Duodenal mucosa (tissue), 2 donors: ENCODE results near the gene SASH1.
"Not testable (repeated sequence)": the region's sequence is repeated elsewhere in the genome, so short reads cannot be mapped to it uniquely, and the experiment has no call there.

ENCODE experiments used
- H3K27ac ChIP-seq: one replicate; pipeline ENCODE4 v1.7.0; 2013; ENCODE audit warnings: low read depth, low read length
- H3K27me3 ChIP-seq, 2 donors: one replicate each; pipeline ENCODE4 v1.7.0; 2013; ENCODE audit warnings: low read length in 2 of 2, control low read depth in 1 of 2; ENCODE audit not compliant: insufficient read depth in 2 of 2, control insufficient read depth in 1 of 2
- H3K36me3 ChIP-seq, 2 donors: one replicate each; pipeline ENCODE4 v1.7.0; 2013; ENCODE audit warnings: low read length in 2 of 2, control low read depth in 1 of 2; ENCODE audit not compliant: insufficient read depth in 2 of 2, control insufficient read depth in 1 of 2
- H3K4me1 ChIP-seq, 2 donors: one replicate each; pipeline ENCODE4 v1.7.0; 2013; ENCODE audit warnings: low read length in 2 of 2, control low read depth in 1 of 2; ENCODE audit not compliant: insufficient read depth in 2 of 2, control insufficient read depth in 1 of 2
- H3K4me3 ChIP-seq, 2 donors: one replicate each; pipeline ENCODE4 v1.7.0; 2013; ENCODE audit warnings: low read length in 2 of 2, low read depth in 1 of 2
- H3K9ac ChIP-seq, 2 donors: one replicate each; pipeline ENCODE4 v1.7.0; 2013; ENCODE audit warnings: low read length in 2 of 2, low read depth in 1 of 2
- H3K9me3 ChIP-seq, 2 donors: one replicate each; pipeline ENCODE4 v1.7.0; 2013; ENCODE audit warnings: low read length in 2 of 2, control low read depth in 1 of 2; ENCODE audit not compliant: control insufficient read depth in 1 of 2

Gene SASH1

GRCh38 chr6:148346681-148347440 lies 4.2 kb downstream of the SASH1 start:
- no peak overlapping the region for H3K4me3 ChIP-seq
- peaks cover 5 to 6% of the 10 kb centered on the region in 2 donors for H3K4me1 ChIP-seq
- no peaks in the 10 kb centered on the region for H3K27me3 ChIP-seq
- no peak overlapping the region for H3K27ac ChIP-seq
- H3K9me3 ChIP-seq = no peaks in the 10 kb centered on the region
- H3K9ac ChIP-seq = no peak overlapping the region
- no peaks in the 10 kb centered on the region for H3K36me3 ChIP-seq

DNA sequence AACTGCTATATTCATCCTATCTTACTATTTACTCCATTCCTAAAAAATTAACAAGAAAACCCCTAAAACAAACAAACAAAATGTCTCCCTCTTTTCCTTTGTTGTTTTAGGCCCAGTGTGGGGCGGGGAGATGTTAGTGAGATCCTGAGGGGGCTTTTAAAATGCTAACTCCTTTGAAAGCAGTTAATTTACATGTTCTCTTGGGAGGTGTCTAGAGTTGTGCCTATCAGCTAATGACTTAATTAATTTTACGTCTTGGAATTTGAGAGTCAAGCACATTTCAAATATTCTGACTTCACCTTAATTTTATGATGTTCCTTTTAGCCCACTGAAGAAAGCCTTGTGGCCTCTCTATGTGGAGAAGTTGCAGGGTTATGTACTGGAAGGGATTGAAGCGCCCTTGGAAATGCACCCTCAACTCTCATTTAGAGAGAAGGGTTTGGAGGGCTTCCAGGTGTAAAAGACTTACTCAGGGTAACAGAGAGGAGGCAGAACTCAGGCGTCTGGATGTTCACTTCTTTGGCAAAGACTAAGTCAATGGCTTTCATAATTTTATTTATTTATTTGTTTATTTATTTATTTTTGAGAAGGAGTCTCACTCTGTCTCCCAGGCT lies 4.9 kb downstream of the SASH1 start:
- Histone ChIP-seq H3K36me3 (no peaks in the 10 kb centered on the region), H3K4me3 (no peak overlapping the region), H3K27me3 (no peaks in the 10 kb centered on the region), H3K9ac (no peak overlapping the region), H3K4me1 (peaks cover 0 to 5% of the 10 kb centered on the region in 2 donors), H3K27ac (no peak overlapping the region), H3K9me3 (no peaks in the 10 kb centered on the region)

DNA sequence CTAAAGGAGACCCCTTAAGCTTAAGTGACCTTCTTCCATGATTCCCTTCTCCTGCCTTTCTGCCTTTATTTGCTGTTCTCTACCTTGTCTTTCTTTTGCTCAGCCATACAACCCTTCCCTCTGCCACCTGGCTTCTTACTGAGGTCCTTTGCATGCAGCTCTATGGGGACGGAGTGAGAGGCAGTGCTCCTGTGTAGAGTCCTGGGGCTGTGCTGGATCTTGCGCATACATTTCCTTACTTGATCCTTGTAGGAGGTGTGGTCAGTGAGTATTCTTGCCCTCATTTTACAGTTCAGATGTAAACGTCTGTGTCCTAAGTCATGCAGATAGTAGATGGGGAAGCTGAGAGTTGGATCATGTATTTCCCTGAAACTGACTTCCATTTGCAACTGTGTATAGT lies 5.7 kb downstream of the SASH1 start:
- H3K27ac ChIP-seq = no peak overlapping the region
- H3K27me3 ChIP-seq = no peaks in the 10 kb centered on the region
- no peaks in the 10 kb centered on the region for H3K36me3 ChIP-seq
- H3K4me3 ChIP-seq = no peak overlapping the region
- no peak overlapping the region for H3K9ac ChIP-seq
- H3K4me1 ChIP-seq = peaks cover 0 to 5% of the 10 kb centered on the region in 2 donors
- no peaks in the 10 kb centered on the region for H3K9me3 ChIP-seq

- H3K9ac ChIP-seq = no peak overlapping the region
- no peaks in the 10 kb centered on the region for H3K36me3 ChIP-seq
- H3K27me3 ChIP-seq = no peaks in the 10 kb centered on the region
- peaks cover 0 to 5% of the 10 kb centered on the region in 2 donors for H3K4me1 ChIP-seq
- no peak overlapping the region for H3K4me3 ChIP-seq
- H3K27ac ChIP-seq = no peak overlapping the region
- H3K9me3 ChIP-seq = no peaks in the 10 kb centered on the region
Measured at GRCh38 chr6:148348778-148349177, 6.1 kb downstream of the SASH1 start.

GRCh38 chr6:148349466-148349865 lies 6.8 kb downstream of the SASH1 start:
- Histone ChIP-seq H3K27ac (no peak overlapping the region), H3K4me1 (peaks cover 0 to 5% of the 10 kb centered on the region in 2 donors), H3K4me3 (no peak overlapping the region), H3K9ac (no peak overlapping the region), H3K36me3 (no peaks in the 10 kb centered on the region), H3K9me3 (no peaks in the 10 kb centered on the region), H3K27me3 (no peaks in the 10 kb centered on the region)

DNA sequence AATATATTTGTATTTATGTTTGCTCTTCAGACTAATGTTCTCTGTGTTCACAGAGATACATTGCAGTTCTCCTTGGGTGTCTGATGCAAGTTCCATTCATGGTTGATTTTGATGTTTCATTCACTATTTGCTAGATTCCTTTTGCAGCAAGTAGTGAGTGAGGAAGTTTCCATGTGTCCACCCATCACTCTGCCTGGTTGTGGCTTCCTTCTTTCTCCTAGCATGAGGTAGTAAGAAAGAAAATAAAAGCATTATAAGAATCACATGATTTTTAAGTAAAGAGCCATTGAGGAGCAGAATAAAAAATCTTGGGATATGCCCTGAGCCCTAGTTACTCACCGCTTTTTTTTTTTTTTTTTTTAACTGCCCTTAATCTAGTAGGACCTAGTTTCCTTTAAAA lies 8.7 kb downstream of the SASH1 start:
- H3K4me3 ChIP-seq = no peak overlapping the region
- no peaks in the 10 kb centered on the region for H3K27me3 ChIP-seq
- H3K4me1 ChIP-seq = no peaks in the 10 kb centered on the region
- H3K27ac ChIP-seq = no peak overlapping the region
- no peaks in the 10 kb centered on the region for H3K36me3 ChIP-seq
- no peaks in the 10 kb centered on the region for H3K9me3 ChIP-seq
- no peak overlapping the region for H3K9ac ChIP-seq

DNA sequence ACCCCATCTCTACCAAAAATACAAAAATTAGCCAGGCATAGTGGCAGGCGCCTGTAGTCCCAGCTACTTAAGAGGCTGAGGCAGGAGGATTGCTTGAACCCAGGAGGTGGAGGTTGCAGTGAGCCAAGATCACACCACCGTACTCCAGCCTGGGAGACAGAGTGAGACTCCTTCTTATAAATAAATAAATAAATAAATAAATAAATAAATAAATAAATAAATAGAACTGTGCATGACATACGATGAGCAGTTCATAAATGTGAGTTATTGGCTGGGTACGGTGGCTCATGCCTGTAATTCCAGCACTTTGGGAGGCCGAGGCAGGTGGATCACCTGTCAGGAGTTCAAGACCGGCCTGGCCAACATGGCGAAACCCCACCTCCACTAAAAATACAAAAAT lies 9.8 kb downstream of the SASH1 start:
- H3K4me3 ChIP-seq, H3K27me3 ChIP-seq, H3K9me3 ChIP-seq, H3K9ac ChIP-seq, H3K36me3 ChIP-seq, H3K27ac ChIP-seq, H3K4me1 ChIP-seq: not testable (repeated sequence)

GRCh38 chr6:148358196-148358785 lies 15.7 kb downstream of the SASH1 start:
- no peak overlapping the region for H3K9ac ChIP-seq
- H3K4me3 ChIP-seq = no peak overlapping the region
- peak overlapping the region; percentile 20 for H3K27ac ChIP-seq
- no peaks in the 10 kb centered on the region for H3K4me1 ChIP-seq
- H3K9me3 ChIP-seq = no peaks in the 10 kb centered on the region
- no peaks in the 10 kb centered on the region for H3K36me3 ChIP-seq
- no peaks in the 10 kb centered on the region for H3K27me3 ChIP-seq

- Histone ChIP-seq H3K4me3 (no peak overlapping the region), H3K9ac (no peak overlapping the region), H3K27ac (no peak overlapping the region), H3K27me3 (no peaks in the 10 kb centered on the region), H3K9me3 (no peaks in the 10 kb centered on the region), H3K36me3 (no peaks in the 10 kb centered on the region), H3K4me1 (no peaks in the 10 kb centered on the region)
Measured at GRCh38 chr6:148359228-148359627, 16.6 kb downstream of the SASH1 start.

GRCh38 chr6:148364056-148364824 lies 21.6 kb downstream of the SASH1 start:
- H3K9me3 ChIP-seq = no peaks in the 10 kb centered on the region
- no peak overlapping the region for H3K9ac ChIP-seq
- no peak overlapping the region for H3K4me3 ChIP-seq
- no peaks in the 10 kb centered on the region for H3K36me3 ChIP-seq
- H3K27me3 ChIP-seq = no peaks in the 10 kb centered on the region
- no peaks in the 10 kb centered on the region for H3K4me1 ChIP-seq
- H3K27ac ChIP-seq = peak overlapping the region; percentile 30
